GM19452 (cell line): ENCODE data around the gene SOX13.

ENCODE experiments used
- ATAC-seq: cut with Tn5 transposase; IDR thresholded peaks from one replicate; pipeline ENCODE4 v1.9.1; 2021; ENCODE audit not compliant: unreplicated experiment

Gene SOX13

DNA sequence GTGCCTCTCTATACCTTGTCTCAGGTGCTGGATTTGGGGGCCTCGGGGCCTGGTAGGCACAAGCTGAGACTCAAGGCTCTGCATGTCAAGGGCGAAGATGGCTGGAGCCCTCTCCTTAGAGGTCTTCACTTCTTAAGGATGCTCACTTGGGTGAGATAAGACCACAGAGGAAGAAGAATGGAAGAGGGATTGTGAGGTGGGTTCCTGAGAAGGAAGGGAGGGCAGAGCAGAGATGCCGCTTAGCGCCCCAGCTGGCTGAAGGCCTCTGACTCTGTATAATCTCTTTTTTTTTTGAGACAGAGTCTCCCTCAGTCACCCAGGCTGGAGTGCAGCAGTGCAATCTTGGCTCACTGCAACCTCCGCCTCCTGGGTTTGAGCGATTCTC lies 32.2 kb downstream of the SOX13 start:
- no peak for ATAC-seq

DNA sequence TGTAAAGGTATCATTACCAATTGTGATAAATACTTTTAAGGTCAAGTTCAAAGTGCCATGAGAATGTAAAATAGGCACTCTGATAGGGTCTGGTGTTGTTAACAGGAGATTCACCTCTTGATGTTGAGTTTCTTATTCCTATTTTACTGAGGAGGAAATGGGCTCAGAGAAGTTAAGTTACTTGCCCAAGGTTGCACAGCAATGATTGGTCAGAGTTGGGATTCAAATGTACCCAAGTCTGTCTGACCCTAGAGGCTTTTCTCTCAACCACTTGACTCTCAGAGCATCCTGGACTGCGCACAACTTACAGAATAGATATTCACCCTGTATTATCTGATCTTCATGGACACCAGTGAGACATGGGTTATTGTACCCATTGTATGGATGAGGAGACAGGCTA lies 33.9 kb downstream of the SOX13 start:
- ATAC-seq: no peak

DNA sequence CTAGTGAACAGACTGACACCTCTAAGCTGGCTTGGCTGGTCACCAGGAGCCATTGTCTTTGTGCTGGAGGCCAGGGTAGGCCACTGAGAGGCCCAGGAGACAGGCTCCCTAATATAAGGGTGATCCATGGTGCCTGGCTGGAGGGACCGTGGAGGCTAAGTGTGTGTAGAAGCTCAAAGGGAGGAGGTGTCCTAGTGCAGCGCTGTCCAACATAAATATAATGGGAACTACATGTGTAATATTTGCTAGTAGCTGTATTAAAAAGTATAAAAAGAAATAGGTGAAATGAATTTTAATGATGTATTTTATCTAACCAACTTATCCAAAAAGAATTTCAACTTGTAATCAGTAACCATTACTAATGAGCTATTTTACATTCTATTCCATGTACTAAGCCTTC lies 35.0 kb downstream of the SOX13 start:
- no peak for ATAC-seq

DNA sequence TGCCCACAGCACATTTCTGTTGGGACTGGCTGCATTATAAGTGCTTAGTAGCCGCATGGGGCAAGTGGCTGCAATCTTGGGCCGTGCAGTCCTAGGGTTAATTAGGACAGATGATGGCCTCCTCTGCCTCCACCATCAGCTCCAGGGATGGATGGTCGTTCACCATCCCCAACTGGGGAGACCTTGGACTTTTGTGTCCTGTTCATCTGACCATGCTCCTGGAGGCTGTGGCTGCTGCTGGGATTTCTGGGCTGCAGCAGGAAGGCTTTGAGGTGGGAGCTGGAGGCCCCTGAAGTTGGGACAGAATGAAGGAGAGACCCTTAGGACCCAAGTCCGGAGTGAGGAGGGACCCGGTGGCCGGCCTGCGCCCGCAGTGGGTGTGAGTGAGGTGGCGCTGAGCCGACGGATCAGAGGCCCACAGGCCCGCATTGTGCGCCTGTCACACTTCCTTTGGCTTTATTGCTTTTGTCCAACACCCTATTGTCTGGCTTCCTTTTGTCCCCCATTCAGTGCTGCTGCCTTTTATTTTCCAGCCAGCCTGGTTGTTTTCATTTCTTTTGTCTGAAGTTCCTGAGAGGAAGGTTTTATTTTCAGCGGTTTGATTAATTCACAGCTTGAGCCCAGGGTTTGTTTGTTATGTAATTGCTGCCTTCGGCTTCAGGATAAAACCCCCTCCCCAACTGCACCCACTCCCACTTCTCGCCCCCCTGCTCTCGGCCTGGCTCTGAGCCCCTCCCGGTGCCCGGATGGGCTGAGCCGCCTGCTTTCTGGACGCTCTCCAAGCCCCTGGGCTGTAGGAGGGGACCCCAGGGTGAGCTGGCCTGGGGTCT lies 35.6 kb downstream of the SOX13 start:
- ATAC-seq: no peak

DNA sequence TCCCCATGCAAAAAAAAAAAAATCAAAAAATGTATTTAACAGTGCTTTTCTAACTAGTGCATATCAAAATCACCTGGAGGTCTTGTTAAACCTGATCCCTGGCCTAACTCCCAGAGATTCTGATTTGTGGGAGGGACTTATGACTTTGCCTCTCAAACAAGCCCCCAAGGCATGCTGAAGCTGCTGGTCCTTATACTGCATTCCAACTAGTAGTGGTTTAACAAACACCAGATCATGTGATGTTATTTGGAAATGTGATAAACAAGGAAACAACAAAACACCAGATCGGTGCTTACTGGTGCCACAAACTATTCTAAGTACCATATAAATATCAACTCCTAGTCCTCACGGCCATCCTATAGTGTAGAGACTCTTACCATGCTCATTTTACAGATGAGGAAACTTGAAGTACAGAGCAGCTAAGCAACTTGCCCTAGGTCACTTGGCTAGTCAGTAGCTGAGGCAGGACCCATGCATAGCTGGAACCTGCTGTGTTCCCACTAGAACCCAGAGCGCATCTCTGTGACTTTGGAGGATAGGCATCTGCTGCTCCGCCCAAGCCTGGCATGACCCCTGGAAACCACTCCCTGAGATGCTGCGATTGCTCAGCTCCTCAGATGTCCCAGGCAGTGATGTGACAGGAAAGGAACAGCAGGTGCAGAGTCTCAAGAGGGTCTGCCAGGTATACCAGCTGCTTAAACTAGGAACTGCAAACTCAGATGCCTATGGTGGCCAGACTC lies 38.1 kb downstream of the SOX13 start:
- ATAC-seq: no peak

DNA sequence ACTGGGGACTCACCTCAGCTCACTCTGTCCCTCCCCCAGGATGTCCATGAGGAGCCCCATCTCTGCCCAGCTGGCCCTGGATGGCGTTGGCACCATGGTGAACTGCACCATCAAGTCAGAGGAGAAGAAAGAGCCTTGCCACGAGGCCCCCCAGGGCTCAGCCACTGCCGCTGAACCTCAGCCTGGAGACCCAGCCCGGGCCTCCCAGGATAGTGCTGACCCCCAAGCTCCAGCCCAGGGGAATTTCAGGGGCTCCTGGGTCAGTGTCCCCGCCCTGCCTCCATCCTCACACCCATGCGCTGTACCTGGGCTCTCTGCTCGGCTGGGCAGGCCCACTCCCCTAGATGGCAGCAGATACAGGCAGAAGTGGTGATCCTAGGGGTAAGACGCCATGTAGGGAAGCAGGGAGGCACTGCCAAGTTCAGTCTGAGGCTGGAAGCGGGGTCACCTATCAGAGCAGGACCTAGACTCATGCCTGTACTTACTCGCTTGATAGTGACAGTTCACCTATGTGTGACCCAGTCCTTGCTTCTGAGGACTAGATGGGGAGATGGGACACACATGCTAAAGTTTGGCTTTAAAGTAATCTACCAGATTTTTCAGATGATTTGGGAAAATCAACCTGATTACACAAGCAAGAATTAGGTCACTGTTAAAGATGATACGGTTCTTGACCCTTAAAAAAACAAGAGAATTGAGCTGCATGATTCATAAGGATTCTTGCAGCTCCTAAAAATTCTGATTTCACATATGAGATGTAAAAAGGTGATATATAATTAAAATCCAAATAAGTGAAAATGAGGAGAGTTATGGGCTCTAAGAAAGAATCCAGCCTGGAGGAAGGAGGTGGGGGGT lies 40.2 kb downstream of the SOX13 start:
- no peak for ATAC-seq

DNA sequence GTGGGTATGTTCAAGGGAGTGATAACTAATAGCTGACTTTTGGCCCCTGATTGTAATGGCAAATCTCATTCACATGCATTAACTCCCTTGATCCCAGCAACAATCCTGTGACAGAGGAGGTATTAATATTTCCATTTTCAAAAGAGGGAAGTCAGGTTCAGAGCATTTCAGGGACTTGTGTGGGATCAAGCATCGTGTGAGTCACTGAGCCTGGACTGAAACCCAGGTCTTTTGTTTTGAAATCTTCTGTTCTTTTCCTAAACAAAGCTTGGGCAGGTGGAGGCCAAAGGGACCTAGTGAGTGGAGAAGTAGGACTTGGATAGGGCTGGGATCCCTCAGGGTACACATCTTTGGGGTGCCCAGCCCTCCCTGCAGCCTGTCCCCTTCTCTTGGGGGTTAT lies 41.0 kb downstream of the SOX13 start:
- no peak for ATAC-seq

DNA sequence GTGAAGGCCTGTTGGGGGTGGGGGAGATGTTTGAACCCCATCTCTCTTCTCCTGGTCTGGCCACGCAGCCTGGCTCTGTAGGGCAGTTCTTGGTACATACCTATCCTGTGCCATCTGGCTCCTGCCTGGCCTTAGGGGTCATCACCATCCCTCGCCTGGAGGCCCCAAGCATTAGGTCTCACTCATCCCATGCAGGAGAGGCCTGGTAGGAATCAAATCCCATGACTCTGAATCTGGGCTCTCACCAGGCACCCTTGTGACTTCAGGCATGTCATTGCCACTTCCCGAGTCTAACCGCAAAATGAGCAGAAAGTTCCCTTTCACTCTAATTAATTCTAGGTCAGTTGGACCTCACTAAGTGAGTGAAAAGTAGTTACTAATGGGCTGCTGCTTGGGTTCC lies 41.7 kb downstream of the SOX13 start:
- ATAC-seq: no peak

DNA sequence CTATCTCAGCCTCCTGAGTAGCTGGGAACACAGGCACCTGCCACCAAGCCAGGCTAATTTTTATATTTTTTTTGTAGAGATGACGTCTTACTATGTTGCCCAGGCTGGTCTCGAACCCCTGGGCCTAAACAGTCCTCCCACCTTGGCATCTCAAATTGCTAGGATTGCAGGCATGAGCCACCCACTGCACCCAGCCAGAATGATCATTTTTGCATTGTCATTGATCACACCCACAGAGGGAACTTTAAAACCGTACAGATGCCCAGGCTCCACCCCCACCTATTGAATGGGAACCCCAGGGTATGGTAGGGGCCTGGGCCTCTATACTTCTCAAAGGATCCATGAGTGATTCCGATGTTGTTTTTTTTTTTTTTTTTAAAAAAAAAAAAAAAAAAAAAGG lies 42.2 kb downstream of the SOX13 start:
- ATAC-seq: no peak

DNA sequence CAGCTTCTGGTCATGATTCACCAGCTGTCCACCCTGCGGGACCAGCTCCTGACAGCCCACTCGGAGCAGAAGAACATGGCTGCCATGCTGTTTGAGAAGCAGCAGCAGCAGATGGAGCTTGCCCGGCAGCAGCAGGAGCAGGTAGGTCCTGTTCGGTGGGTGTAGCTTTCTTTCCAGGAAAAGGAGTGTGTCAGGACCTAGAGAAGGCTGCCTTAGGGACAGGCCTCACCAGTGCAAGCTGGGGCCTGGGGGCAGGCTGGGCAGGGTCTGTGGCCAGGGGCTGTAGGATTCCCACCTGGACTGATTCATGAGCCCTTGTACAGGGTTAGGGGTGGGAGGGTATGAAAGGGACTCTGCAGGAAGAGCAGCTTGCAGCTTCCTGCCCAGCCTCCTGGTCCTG lies 43.6 kb downstream of the SOX13 start:
- no peak for ATAC-seq

DNA sequence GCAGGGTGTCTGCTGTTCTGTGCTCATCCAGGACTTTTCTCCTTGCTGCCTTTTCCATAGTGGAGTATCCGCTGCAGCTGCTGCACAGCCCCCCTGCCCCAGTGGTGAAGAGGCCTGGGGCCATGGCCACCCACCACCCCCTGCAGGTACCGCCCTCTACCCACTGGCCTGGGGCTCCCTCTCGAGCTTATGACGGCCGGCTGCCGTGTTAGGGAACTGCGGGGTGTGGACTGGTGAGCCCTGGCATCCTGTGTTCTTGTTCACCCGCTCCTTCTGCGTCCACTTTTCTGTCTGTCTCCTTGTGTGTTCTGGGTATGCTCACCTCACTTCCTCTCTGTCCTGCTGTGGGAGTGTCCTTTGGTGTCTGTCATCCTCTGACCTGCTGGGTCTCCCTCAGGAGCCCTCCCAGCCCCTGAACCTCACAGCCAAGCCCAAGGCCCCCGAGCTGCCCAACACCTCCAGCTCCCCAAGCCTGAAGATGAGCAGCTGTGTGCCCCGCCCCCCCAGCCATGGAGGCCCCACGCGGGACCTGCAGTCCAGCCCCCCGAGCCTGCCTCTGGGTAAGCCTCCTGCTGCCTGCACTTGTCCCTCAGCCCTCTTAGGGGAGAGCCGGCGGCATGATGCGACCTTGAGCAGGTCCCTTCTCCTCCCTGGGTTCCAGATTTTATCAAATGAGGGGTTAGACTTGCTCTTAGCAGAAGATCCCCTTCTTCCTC lies 49.1 kb downstream of the SOX13 start:
- no peak for ATAC-seq

DNA sequence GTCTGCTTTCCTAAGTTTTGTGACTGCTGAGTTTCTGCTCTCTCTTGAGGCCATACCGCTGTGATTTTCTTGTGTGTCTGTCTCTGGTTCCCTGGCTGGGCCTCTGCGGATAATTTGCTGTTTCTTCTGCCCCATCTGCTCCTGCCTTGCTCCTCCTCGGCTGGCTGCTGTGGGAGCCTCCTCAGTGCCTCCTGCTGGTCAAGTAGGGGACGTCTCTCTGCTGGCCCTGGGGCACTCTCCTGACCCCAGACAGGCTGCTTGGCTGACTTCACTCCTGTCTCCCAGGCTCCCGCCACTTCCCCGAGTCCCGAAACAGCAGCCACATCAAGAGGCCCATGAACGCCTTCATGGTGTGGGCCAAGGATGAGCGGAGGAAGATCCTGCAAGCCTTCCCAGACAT lies 50.5 kb downstream of the SOX13 start:
- no peak for ATAC-seq

DNA sequence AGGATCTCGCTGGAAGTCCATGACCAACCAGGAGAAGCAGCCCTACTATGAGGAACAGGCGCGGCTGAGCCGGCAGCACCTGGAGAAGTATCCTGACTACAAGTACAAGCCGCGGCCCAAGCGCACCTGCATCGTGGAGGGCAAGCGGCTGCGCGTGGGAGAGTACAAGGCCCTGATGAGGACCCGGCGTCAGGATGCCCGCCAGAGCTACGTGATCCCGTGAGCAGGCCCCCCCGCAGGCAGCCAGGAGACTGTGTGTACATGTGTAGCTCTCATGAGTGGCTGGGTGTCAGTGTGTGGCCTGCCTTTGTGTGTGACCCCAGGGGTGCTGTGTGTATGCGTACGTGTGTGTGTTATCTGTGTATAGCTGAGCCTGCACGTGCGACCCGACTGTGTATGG lies 51.7 kb downstream of the SOX13 start:
- no peak for ATAC-seq

DNA sequence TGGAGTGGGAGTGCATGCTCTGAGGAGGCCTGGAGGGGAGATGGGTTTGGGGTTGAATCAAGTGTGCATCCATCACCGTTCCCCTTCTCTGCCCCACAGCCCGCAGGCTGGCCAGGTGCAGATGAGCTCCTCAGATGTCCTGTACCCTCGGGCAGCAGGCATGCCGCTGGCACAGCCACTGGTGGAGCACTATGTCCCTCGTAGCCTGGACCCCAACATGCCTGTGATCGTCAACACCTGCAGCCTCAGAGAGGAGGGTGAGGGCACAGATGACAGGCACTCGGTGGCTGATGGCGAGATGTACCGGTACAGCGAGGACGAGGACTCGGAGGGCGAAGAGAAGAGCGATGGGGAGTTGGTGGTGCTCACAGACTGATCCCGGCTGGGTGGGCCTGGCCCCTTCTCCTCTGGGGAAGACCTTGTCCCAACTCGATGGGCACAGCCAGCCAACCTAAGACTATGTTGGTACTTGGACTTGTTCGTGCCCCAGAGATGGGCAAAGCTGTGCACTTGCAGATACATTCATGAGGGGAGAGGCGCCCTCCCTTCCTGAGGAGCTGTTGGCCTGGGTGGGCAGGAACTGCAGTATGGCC lies 52.9 kb downstream of the SOX13 start:
- no peak for ATAC-seq

DNA sequence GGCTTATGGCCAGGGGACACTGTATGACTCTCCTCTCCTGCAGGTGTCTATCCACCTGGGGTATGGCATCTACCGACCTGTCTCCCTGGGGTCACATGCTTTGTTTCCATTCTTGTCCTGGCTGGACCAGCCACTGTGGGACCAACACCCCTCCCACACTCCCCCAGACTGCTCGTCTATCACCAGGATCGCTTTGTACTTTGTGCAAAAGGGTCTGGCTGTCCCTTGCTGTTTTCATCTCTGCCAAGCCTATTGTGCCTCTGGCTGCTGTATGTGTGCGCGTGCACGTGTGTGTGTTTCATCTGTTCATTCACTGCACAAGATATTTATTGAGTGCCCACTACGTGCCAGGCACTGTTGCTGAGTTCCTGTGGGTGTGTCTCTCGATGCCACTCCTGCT lies 53.5 kb downstream of the SOX13 start:
- no peak for ATAC-seq

DNA sequence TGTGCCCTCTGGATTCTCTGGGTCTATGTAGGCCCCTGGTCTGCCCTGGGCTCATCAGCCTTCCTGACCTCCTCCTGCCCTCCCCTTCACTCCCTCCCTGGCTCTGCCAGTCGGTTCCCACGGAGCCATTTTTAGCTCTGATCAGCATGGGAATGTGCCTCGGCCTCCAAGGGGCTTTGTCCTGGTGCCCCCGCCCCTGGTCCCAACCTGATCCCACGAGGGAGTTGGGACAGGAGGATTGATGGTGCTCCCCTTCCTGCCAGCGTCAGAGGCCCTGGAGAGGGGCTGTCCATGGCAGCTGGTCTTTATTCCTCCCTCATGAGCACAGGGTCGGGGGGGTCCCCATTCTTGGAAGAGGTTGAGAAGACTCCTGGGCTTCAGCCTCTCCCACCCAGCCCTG lies 54.0 kb downstream of the SOX13 start:
- no peak for ATAC-seq

DNA sequence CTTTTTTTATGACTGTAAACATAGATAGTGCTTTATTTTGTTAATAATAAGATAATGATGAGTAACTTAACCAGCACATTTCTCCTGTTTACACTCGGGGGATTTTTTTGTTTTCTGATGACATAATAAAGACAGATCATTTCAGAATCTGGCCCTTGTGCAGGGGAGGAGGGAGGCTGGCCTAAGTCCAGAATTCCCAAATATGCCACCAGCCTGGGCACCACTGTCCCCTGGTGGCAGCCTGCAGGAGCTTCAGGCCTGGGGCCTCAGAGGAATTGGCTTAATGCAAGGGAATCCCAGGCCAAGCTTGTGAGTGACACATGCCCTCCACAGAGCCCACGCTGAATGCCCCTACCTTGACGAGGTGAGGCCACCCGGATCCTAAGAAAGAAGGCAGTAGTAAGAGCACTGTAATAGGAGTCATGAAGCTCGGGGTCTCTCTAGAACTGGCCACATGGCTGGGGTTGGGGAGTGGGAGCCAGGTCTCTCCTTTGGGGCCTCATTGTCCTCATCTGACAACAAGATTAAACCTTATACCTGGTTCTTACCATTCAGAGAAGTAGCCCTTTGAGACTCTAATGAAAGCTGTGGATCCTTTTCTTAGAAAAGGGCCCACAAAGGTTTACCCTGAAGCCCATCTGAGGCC lies 54.8 kb downstream of the SOX13 start:
- no peak for ATAC-seq

DNA sequence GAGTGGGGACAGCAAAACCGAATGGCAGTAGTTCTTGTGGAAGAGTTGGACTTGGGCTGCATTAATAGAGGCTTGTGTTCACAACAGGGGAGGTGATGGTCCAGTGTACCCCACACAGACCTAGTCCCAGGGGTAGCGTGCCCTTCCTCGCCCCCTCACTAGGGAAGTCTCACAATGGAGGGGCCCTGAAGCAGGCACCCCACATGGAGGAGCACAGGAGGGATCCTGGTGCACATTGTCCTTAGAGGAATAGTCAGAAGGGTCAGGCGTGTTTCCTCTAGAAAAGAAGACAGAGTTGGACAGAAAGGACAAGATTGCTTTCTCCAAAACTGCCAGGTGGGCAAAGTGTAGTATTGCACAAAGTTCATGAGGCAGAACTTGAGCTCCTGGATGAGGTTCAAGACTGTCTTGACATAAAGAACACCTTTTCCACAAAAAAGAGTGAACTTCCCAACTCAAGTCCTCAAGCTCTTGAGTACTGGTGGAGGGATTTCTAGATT lies 55.6 kb downstream of the SOX13 start:
- ATAC-seq: no peak

DNA sequence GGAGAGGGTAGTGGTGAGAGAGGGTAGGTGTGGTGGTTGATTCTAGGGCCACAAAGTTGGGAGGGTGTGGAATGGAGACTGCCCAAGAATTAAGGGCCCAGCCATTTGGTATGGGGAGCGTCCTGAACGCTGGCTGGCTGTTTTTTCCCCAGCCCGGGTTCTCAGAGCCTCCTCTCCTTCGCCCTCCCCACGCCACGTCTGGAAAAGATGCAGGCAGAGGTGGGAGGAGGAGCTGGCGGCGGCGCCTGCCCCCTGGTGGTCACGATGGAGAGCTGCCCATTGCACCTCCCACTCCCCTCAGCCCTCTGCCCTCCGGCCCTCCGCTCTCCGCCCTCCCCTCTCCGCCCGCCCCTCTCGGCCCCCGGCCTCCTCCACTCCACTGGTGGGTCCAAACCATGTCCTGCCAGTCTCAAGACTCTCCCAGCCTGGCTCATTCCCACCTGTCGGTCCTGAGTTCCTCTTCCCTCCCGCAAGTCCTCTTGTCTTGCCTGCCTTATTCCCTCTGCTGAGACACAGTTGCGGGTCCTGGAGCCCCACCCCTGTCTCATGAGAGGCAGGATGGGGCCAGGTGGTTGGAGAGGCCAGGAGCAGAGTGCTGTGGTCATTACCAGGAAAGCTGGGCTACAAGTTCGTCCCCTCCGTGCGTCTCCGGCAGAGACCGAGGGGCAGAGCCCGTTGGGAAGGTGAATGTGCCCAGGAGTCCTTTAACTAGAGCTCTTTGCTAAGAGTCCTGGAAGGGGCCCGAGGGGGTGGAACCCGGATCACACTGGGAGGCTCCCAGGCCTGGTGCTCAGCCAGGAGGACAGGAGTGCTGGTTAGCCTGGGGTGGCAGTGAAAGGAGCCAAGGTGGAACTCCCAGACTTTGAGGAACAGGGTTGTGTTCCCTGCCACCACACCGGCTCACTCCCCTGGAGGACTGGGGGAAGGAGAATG lies 56.3 kb downstream of the SOX13 start:
- no peak for ATAC-seq
